ENCODE data around the gene BDH1.

Gene BDH1

GRCh38 chr3:197495499-197495898 lies 60.3 kb downstream of the BDH1 start:
- Histone ChIP-seq H3K4me3 (ENCODE audit: low read length, poor library complexity, severe bottlenecking) (no peak overlapping the region), H3K9me2 (replicated peaks; ENCODE audit: low read depth, low read length) (no peaks in the 10 kb centered on the region), H4K20me1 (ENCODE audit: insufficient read depth, low read length, poor library complexity, severe bottlenecking) (no peaks in the 10 kb centered on the region), H3F3A (ENCODE audit: low read depth) (no peaks in the 10 kb centered on the region), H3K4me2 (ENCODE audit: low read depth, low read length, poor library complexity, severe bottlenecking) (no peak overlapping the region), H3K36me3 (ENCODE audit: insufficient read depth, low read length) (no peaks in the 10 kb centered on the region), H3K9me3 (ENCODE audit: insufficient read depth, low read depth, low read length) (no peaks in the 10 kb centered on the region), H3K4me1 (ENCODE audit: insufficient read depth, low read length, poor library complexity, severe bottlenecking) (no peaks in the 10 kb centered on the region), H2AFZ (ENCODE audit: low read length) (no peak overlapping the region), H3K27me3 (ENCODE audit: insufficient read depth, low read length, poor library complexity, severe bottlenecking) (no peaks in the 10 kb centered on the region), H3K79me2 (ENCODE audit: insufficient read depth, low read length) (no peaks in the 10 kb centered on the region), H3K9ac (ENCODE audit: low read depth, low read length, poor library complexity, severe bottlenecking) (no peak overlapping the region)
- TF ChIP-seq EZH2phosphoT487 (IDR thresholded peaks at IDR 0.05; ENCODE audit: borderline replicate concordance) (no peak), CTCF (conservative IDR thresholded peaks at IDR 0.05; ENCODE audit: low read length) (no peak)

- H3K79me2 ChIP-seq (ENCODE audit: insufficient read depth, low read length): no peaks in the 10 kb centered on the region
- H4K20me1 ChIP-seq (ENCODE audit: insufficient read depth, low read length, poor library complexity, severe bottlenecking): no peaks in the 10 kb centered on the region
- no peaks in the 10 kb centered on the region for H3K36me3 ChIP-seq (ENCODE audit: insufficient read depth, low read length)
- TF ChIP-seq CTCF (conservative IDR thresholded peaks at IDR 0.05; ENCODE audit: low read length) (no peak), EZH2phosphoT487 (IDR thresholded peaks at IDR 0.05; ENCODE audit: borderline replicate concordance) (no peak)
- H2AFZ ChIP-seq (ENCODE audit: low read length): no peak overlapping the region
- H3K4me1 ChIP-seq (ENCODE audit: insufficient read depth, low read length, poor library complexity, severe bottlenecking): no peaks in the 10 kb centered on the region
- H3F3A ChIP-seq (ENCODE audit: low read depth): no peaks in the 10 kb centered on the region
- H3K9me2 ChIP-seq (replicated peaks; ENCODE audit: low read depth, low read length): no peaks in the 10 kb centered on the region
- H3K9ac ChIP-seq (ENCODE audit: low read depth, low read length, poor library complexity, severe bottlenecking): no peak overlapping the region
- no peak overlapping the region for H3K4me2 ChIP-seq (ENCODE audit: low read depth, low read length, poor library complexity, severe bottlenecking)
- no peak overlapping the region for H3K4me3 ChIP-seq (ENCODE audit: low read length, poor library complexity, severe bottlenecking)
- no peaks in the 10 kb centered on the region for H3K27me3 ChIP-seq (ENCODE audit: insufficient read depth, low read length, poor library complexity, severe bottlenecking)
- H3K9me3 ChIP-seq (ENCODE audit: insufficient read depth, low read depth, low read length): no peaks in the 10 kb centered on the region
Observed at GRCh38 chr3:197495059-197495455, 60.7 kb downstream of the BDH1 start.

GRCh38 chr3:197494366-197495058 lies 61.3 kb downstream of the BDH1 start:
- no peak overlapping the region for H3K4me2 ChIP-seq (ENCODE audit: low read depth, low read length, poor library complexity, severe bottlenecking)
- no peaks in the 10 kb centered on the region for H3K9me2 ChIP-seq (replicated peaks; ENCODE audit: low read depth, low read length)
- H3F3A ChIP-seq (ENCODE audit: low read depth): no peaks in the 10 kb centered on the region
- no peaks in the 10 kb centered on the region for H4K20me1 ChIP-seq (ENCODE audit: insufficient read depth, low read length, poor library complexity, severe bottlenecking)
- TF ChIP-seq EZH2phosphoT487 (IDR thresholded peaks at IDR 0.05; ENCODE audit: borderline replicate concordance) (no peak), CTCF (conservative IDR thresholded peaks at IDR 0.05; ENCODE audit: low read length) (no peak)
- H2AFZ ChIP-seq (ENCODE audit: low read length): no peak overlapping the region
- no peaks in the 10 kb centered on the region for H3K36me3 ChIP-seq (ENCODE audit: insufficient read depth, low read length)
- H3K27me3 ChIP-seq (ENCODE audit: insufficient read depth, low read length, poor library complexity, severe bottlenecking): no peaks in the 10 kb centered on the region
- no peaks in the 10 kb centered on the region for H3K9me3 ChIP-seq (ENCODE audit: insufficient read depth, low read depth, low read length)
- no peak overlapping the region for H3K9ac ChIP-seq (ENCODE audit: low read depth, low read length, poor library complexity, severe bottlenecking)
- H3K4me1 ChIP-seq (ENCODE audit: insufficient read depth, low read length, poor library complexity, severe bottlenecking): no peaks in the 10 kb centered on the region
- no peak overlapping the region for H3K4me3 ChIP-seq (ENCODE audit: low read length, poor library complexity, severe bottlenecking)
- H3K79me2 ChIP-seq (ENCODE audit: insufficient read depth, low read length): no peaks in the 10 kb centered on the region
